ENCODE results near the gene P2RY2.

Gene P2RY2

GRCh38 chr11:73233211-73233610 is 15.1 kb downstream of the P2RY2 start:
- Histone ChIP-seq H3K27me3 (replicated peaks; ENCODE audit: control insufficient read depth, insufficient read depth, low read length) (peaks cover 14% of the 10 kb centered on the region), H3K4me3 (ENCODE audit: low read length) (no peak overlapping the region), H3K4me1 (ENCODE audit: control insufficient read depth, insufficient read depth, low read length) (peaks cover 5% of the 10 kb centered on the region), H3K9ac (ENCODE audit: low read length) (no peak overlapping the region), H3K9me3 (ENCODE audit: control insufficient read depth, low read length) (no peaks in the 10 kb centered on the region), H3K36me3 (ENCODE audit: control insufficient read depth, insufficient read depth, low read length, severe bottlenecking) (no peaks in the 10 kb centered on the region)
- no peak for DNase-seq (ENCODE audit: low read depth)

DNA sequence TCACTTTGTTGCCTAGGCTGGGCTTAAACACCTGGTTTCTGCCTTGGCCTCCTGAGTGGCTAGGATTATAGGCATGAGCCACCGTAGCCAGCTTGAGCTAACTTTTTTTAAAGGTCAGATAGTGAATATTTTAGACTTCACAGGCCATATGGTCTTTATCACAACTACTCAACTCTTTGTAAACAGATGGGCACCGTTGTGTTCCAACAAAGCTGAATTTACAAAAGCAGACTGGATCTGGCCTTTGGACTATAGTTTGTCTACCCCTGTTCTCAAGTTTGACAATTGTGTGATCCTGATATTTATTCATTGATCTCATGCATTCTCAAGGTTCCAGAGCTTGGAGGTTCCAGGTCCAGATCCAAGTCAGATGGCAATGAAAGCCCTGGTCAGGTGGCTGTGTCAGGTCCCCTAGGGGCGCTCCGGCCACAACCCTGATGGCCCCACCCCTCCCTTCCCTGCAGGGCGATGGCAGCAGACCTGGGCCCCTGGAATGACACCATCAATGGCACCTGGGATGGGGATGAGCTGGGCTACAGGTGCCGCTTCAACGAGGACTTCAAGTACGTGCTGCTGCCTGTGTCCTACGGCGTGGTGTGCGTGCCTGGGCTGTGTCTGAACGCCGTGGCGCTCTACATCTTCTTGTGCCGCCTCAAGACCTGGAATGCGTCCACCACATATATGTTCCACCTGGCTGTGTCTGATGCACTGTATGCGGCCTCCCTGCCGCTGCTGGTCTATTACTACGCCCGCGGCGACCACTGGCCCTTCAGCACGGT is 15.8 kb downstream of the P2RY2 start:
- Histone ChIP-seq H3K27me3 (replicated peaks; ENCODE audit: control insufficient read depth, insufficient read depth, low read length) (peaks cover 8% of the 10 kb centered on the region), H3K9ac (ENCODE audit: low read length) (no peak overlapping the region), H3K9me3 (ENCODE audit: control insufficient read depth, low read length) (no peaks in the 10 kb centered on the region), H3K4me1 (ENCODE audit: control insufficient read depth, insufficient read depth, low read length) (peaks cover 5% of the 10 kb centered on the region), H3K4me3 (ENCODE audit: low read length) (no peak overlapping the region), H3K36me3 (ENCODE audit: control insufficient read depth, insufficient read depth, low read length, severe bottlenecking) (no peaks in the 10 kb centered on the region)
- DNase-seq (ENCODE audit: low read depth): peak; percentile 40

GRCh38 chr11:73234471-73235181 is 16.5 kb downstream of the P2RY2 start:
- Histone ChIP-seq H3K9ac (ENCODE audit: low read length) (no peak overlapping the region), H3K4me1 (ENCODE audit: control insufficient read depth, insufficient read depth, low read length) (peaks cover 5% of the 10 kb centered on the region), H3K36me3 (ENCODE audit: control insufficient read depth, insufficient read depth, low read length, severe bottlenecking) (no peaks in the 10 kb centered on the region), H3K9me3 (ENCODE audit: control insufficient read depth, low read length) (no peaks in the 10 kb centered on the region), H3K4me3 (ENCODE audit: low read length) (no peak overlapping the region), H3K27me3 (replicated peaks; ENCODE audit: control insufficient read depth, insufficient read depth, low read length) (peaks cover 8% of the 10 kb centered on the region)
- no peak for DNase-seq (ENCODE audit: low read depth)

DNA sequence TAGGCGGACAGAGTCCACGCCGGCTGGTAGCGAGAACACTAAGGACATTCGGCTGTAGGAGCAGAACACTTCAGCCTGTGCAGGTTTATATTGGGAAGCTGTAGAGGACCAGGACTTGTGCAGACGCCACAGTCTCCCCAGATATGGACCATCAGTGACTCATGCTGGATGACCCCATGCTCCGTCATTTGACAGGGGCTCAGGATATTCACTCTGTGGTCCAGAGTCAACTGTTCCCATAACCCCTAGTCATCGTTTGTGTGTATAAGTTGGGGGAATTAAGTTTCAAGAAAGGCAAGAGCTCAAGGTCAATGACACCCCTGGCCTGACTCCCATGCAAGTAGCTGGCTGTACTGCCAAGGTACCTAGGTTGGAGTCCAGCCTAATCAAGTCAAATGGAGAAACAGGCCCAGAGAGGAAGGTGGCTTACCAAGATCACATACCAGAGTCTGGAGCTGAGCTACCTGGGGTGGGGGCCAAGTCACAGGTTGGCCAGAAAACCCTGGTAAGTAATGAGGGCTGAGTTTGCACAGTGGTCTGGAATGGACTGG is 17.2 kb downstream of the P2RY2 start:
- DNase-seq (ENCODE audit: low read depth): no peak
- no peak overlapping the region for H3K4me3 ChIP-seq (ENCODE audit: low read length)
- H3K9ac ChIP-seq (ENCODE audit: low read length): no peak overlapping the region
- no peaks in the 10 kb centered on the region for H3K36me3 ChIP-seq (ENCODE audit: control insufficient read depth, insufficient read depth, low read length, severe bottlenecking)
- H3K27me3 ChIP-seq (replicated peaks; ENCODE audit: control insufficient read depth, insufficient read depth, low read length): peaks cover 1% of the 10 kb centered on the region
- H3K9me3 ChIP-seq (ENCODE audit: control insufficient read depth, low read length): no peaks in the 10 kb centered on the region
- H3K4me1 ChIP-seq (ENCODE audit: control insufficient read depth, insufficient read depth, low read length): peaks cover 11% of the 10 kb centered on the region

DNA sequence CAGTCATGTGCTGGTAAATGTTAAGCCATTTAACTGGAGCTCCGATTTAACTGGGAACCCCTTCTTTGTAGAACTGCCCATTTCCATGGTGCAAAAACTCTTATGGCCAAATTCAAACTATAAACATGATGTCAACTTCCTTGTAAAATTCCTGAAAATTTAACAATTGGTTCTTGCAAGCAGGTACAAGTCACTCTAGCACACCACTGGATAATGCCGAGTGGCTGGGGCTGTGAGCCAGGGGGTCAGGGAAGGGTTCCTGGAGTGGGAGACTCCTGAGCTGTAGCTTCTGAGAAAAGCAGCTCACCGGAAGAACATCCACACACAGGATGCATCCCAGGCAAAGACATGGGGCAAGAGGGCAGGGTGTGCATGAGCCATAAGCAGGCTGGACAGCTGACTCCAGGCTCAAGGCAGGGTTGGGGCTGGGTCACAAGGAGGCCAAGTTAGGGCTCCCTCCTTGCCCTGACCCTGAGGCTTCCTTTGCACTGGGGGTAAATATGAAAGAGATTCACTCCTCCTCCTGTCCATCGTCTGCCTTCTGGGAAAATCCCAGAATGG is 18.2 kb downstream of the P2RY2 start:
- no peak overlapping the region for H3K4me3 ChIP-seq (ENCODE audit: low read length)
- H3K36me3 ChIP-seq (ENCODE audit: control insufficient read depth, insufficient read depth, low read length, severe bottlenecking): no peaks in the 10 kb centered on the region
- no peak overlapping the region for H3K9ac ChIP-seq (ENCODE audit: low read length)
- H3K9me3 ChIP-seq (ENCODE audit: control insufficient read depth, low read length): no peaks in the 10 kb centered on the region
- no peak for DNase-seq (ENCODE audit: low read depth)
- peaks cover 16% of the 10 kb centered on the region for H3K4me1 ChIP-seq (ENCODE audit: control insufficient read depth, insufficient read depth, low read length)
- H3K27me3 ChIP-seq (replicated peaks; ENCODE audit: control insufficient read depth, insufficient read depth, low read length): no peaks in the 10 kb centered on the region

DNA sequence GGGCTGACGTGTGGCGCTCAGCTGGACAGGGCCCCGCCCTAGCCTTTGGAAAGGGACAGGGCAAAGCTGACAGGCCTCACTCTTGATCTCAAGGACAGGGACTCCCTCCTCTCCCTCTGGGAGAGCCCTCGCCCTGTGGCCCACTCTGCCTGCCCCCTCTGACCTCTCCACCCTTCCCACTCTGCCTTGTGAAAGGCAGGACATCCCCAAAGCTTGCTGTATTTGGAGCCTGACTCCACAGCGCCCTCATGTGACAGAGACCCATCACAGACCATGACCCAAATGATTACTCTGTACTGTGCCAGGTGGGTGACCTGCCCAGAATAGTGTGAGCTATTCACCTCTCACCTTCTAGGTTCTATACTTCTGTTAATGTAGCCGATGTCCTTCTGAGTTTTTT is 18.8 kb downstream of the P2RY2 start:
- no peaks in the 10 kb centered on the region for H3K9me3 ChIP-seq (ENCODE audit: control insufficient read depth, low read length)
- H3K36me3 ChIP-seq (ENCODE audit: control insufficient read depth, insufficient read depth, low read length, severe bottlenecking): no peaks in the 10 kb centered on the region
- no peak overlapping the region for H3K9ac ChIP-seq (ENCODE audit: low read length)
- no peaks in the 10 kb centered on the region for H3K27me3 ChIP-seq (replicated peaks; ENCODE audit: control insufficient read depth, insufficient read depth, low read length)
- DNase-seq (ENCODE audit: low read depth): peak; percentile 56
- peaks cover 16% of the 10 kb centered on the region for H3K4me1 ChIP-seq (ENCODE audit: control insufficient read depth, insufficient read depth, low read length)
- H3K4me3 ChIP-seq (ENCODE audit: low read length): no peak overlapping the region

GRCh38 chr11:73237471-73238290 is 19.6 kb downstream of the P2RY2 start:
- no peak overlapping the region for H3K9ac ChIP-seq (ENCODE audit: low read length)
- H3K4me1 ChIP-seq (ENCODE audit: control insufficient read depth, insufficient read depth, low read length): peaks cover 16% of the 10 kb centered on the region
- no peaks in the 10 kb centered on the region for H3K9me3 ChIP-seq (ENCODE audit: control insufficient read depth, low read length)
- H3K4me3 ChIP-seq (ENCODE audit: low read length): no peak overlapping the region
- H3K27me3 ChIP-seq (replicated peaks; ENCODE audit: control insufficient read depth, insufficient read depth, low read length): no peaks in the 10 kb centered on the region
- H3K36me3 ChIP-seq (ENCODE audit: control insufficient read depth, insufficient read depth, low read length, severe bottlenecking): no peaks in the 10 kb centered on the region
- DNase-seq (ENCODE audit: low read depth): no peak

GRCh38 chr11:73239111-73239521 is 21.0 kb downstream of the P2RY2 start:
- Histone ChIP-seq H3K27me3 (replicated peaks; ENCODE audit: control insufficient read depth, insufficient read depth, low read length) (no peaks in the 10 kb centered on the region), H3K9me3 (ENCODE audit: control insufficient read depth, low read length) (no peaks in the 10 kb centered on the region), H3K4me3 (ENCODE audit: low read length) (no peak overlapping the region), H3K36me3 (ENCODE audit: control insufficient read depth, insufficient read depth, low read length, severe bottlenecking) (no peaks in the 10 kb centered on the region), H3K4me1 (ENCODE audit: control insufficient read depth, insufficient read depth, low read length) (peaks cover 16% of the 10 kb centered on the region), H3K9ac (ENCODE audit: low read length) (no peak overlapping the region)
- no peak for DNase-seq (ENCODE audit: low read depth)

- DNase-seq (ENCODE audit: low read depth): no peak
- H3K27me3 ChIP-seq (replicated peaks; ENCODE audit: control insufficient read depth, insufficient read depth, low read length): no peaks in the 10 kb centered on the region
- H3K4me3 ChIP-seq (ENCODE audit: low read length): no peak overlapping the region
- no peaks in the 10 kb centered on the region for H3K36me3 ChIP-seq (ENCODE audit: control insufficient read depth, insufficient read depth, low read length, severe bottlenecking)
- H3K4me1 ChIP-seq (ENCODE audit: control insufficient read depth, insufficient read depth, low read length): peaks cover 16% of the 10 kb centered on the region
- no peaks in the 10 kb centered on the region for H3K9me3 ChIP-seq (ENCODE audit: control insufficient read depth, low read length)
- H3K9ac ChIP-seq (ENCODE audit: low read length): no peak overlapping the region
Measured at GRCh38 chr11:73239571-73240189, 21.6 kb downstream of the P2RY2 start.

DNA sequence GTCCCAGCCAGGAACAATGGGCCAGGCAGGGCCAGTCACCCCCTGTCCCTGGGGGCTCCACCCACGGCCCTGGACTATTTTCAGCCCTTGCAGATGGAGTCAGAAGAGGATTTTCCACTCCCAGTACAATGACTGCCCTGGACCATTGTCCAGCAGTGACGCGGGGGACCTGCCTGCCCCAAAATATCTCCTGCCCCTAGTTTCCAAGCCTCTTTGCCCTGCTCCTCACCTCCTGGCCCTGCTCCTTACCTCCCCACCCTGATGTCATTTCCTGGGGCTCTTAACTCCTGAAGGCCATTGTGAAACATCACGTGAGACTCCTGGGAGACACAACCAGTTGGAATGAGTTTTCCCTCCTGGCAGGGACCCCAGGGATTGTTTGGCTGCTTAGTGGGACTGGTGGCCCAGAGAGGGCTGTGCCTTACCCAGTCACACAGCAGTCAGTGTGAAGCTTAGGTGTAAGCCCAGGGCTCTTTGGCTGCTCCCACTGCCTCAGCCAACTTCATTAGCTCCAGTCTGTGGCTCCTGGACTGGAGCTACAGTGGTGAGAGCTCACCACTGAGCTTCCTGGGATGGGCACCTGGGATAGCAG is 22.2 kb downstream of the P2RY2 start:
- Histone ChIP-seq H3K4me3 (ENCODE audit: low read length) (no peak overlapping the region), H3K9me3 (ENCODE audit: control insufficient read depth, low read length) (no peaks in the 10 kb centered on the region), H3K4me1 (ENCODE audit: control insufficient read depth, insufficient read depth, low read length) (peaks cover 22% of the 10 kb centered on the region), H3K9ac (ENCODE audit: low read length) (no peak overlapping the region), H3K27me3 (replicated peaks; ENCODE audit: control insufficient read depth, insufficient read depth, low read length) (no peaks in the 10 kb centered on the region), H3K36me3 (ENCODE audit: control insufficient read depth, insufficient read depth, low read length, severe bottlenecking) (no peaks in the 10 kb centered on the region)
- DNase-seq (ENCODE audit: low read depth): peak; percentile 45
